ENCODE measurements around the gene FBXO15.

GRCh38 chr18:74110976-74111375, 36.7 kb downstream of the FBXO15 start:
- TF ChIP-seq NFE2 (CRISPR knock-in tag; IDR thresholded peaks at IDR 0.05) (no peak), TRIM22 (IDR thresholded peaks at IDR 0.05) (no peak)
- TF ChIP-seq, protein P1, sequence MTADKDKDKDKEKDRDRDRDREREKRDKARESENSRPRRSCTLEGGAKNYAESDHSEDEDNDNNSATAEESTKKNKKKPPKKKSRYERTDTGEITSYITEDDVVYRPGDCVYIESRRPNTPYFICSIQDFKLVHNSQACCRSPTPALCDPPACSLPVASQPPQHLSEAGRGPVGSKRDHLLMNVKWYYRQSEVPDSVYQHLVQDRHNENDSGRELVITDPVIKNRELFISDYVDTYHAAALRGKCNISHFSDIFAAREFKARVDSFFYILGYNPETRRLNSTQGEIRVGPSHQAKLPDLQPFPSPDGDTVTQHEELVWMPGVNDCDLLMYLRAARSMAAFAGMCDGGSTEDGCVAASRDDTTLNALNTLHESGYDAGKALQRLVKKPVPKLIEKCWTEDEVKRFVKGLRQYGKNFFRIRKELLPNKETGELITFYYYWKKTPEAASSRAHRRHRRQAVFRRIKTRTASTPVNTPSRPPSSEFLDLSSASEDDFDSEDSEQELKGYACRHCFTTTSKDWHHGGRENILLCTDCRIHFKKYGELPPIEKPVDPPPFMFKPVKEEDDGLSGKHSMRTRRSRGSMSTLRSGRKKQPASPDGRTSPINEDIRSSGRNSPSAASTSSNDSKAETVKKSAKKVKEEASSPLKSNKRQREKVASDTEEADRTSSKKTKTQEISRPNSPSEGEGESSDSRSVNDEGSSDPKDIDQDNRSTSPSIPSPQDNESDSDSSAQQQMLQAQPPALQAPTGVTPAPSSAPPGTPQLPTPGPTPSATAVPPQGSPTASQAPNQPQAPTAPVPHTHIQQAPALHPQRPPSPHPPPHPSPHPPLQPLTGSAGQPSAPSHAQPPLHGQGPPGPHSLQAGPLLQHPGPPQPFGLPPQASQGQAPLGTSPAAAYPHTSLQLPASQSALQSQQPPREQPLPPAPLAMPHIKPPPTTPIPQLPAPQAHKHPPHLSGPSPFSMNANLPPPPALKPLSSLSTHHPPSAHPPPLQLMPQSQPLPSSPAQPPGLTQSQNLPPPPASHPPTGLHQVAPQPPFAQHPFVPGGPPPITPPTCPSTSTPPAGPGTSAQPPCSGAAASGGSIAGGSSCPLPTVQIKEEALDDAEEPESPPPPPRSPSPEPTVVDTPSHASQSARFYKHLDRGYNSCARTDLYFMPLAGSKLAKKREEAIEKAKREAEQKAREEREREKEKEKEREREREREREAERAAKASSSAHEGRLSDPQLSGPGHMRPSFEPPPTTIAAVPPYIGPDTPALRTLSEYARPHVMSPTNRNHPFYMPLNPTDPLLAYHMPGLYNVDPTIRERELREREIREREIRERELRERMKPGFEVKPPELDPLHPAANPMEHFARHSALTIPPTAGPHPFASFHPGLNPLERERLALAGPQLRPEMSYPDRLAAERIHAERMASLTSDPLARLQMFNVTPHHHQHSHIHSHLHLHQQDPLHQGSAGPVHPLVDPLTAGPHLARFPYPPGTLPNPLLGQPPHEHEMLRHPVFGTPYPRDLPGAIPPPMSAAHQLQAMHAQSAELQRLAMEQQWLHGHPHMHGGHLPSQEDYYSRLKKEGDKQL (CRISPR knock-in tag; IDR thresholded peaks at IDR 0.05; ENCODE audit: low read depth), result no peak
